Measurements from ENCODE around the gene PLCB1.

PLCB1 gene

GRCh38 chr20:8755340-8756118 is 623.5 kb downstream of the PLCB1 start:
- no peaks in the 10 kb centered on the region for H3K27me3 ChIP-seq
- no peak for TF ChIP-seq CTCF (IDR thresholded peaks at IDR 0.05)
- H3K27ac ChIP-seq = no peak overlapping the region
- no peaks in the 10 kb centered on the region for H3K36me3 ChIP-seq
- no peaks in the 10 kb centered on the region for H3K4me1 ChIP-seq (ENCODE audit: control insufficient read depth in 1 of 2, insufficient read depth in 1 of 2, low read depth in 1 of 2, low read length in 1 of 2)
- H3K4me3 ChIP-seq (ENCODE audit: low read depth in 1 of 2, low read length in 1 of 2) = no peak overlapping the region
- H3K9me3 ChIP-seq = no peaks in the 10 kb centered on the region

- no peak for TF ChIP-seq CTCF (IDR thresholded peaks at IDR 0.05)
- H3K36me3 ChIP-seq = no peaks in the 10 kb centered on the region
- H3K27me3 ChIP-seq = no peaks in the 10 kb centered on the region
- no peak overlapping the region for H3K4me3 ChIP-seq (ENCODE audit: low read depth in 1 of 2, low read length in 1 of 2)
- H3K27ac ChIP-seq = no peak overlapping the region
- no peaks in the 10 kb centered on the region for H3K4me1 ChIP-seq (ENCODE audit: control insufficient read depth in 1 of 2, insufficient read depth in 1 of 2, low read depth in 1 of 2, low read length in 1 of 2)
- H3K9me3 ChIP-seq = no peaks in the 10 kb centered on the region
Observed at GRCh38 chr20:8756410-8756809, 624.3 kb downstream of the PLCB1 start.

- no peaks in the 10 kb centered on the region for H3K9me3 ChIP-seq
Observed at GRCh38 chr20:8757146-8757545, 625.1 kb downstream of the PLCB1 start.

GRCh38 chr20:8764344-8764962 is 632.4 kb downstream of the PLCB1 start:
- no peak for TF ChIP-seq CTCF (IDR thresholded peaks at IDR 0.05)
- Histone ChIP-seq H3K27ac (no peak overlapping the region), H3K9me3 (no peaks in the 10 kb centered on the region), H3K4me1 (ENCODE audit: control insufficient read depth in 1 of 2, insufficient read depth in 1 of 2, low read depth in 1 of 2, low read length in 1 of 2) (no peaks in the 10 kb centered on the region), H3K4me3 (ENCODE audit: low read depth in 1 of 2, low read length in 1 of 2) (no peak overlapping the region), H3K36me3 (no peaks in the 10 kb centered on the region), H3K27me3 (no peaks in the 10 kb centered on the region)

More at GRCh38 chr20:8757146-8757545, 625.1 kb downstream of the PLCB1 start:
- Histone ChIP-seq H3K27ac (no peak overlapping the region), H3K4me3 (ENCODE audit: low read depth in 1 of 2, low read length in 1 of 2) (no peak overlapping the region), H3K27me3 (no peaks in the 10 kb centered on the region), H3K36me3 (no peaks in the 10 kb centered on the region), H3K4me1 (ENCODE audit: control insufficient read depth in 1 of 2, insufficient read depth in 1 of 2, low read depth in 1 of 2, low read length in 1 of 2) (no peaks in the 10 kb centered on the region)
- TF ChIP-seq CTCF (IDR thresholded peaks at IDR 0.05) = no peak

- Histone ChIP-seq H3K9me3 (no peaks in the 10 kb centered on the region), H3K36me3 (no peaks in the 10 kb centered on the region), H3K27me3 (no peaks in the 10 kb centered on the region), H3K27ac (no peak overlapping the region), H3K4me3 (ENCODE audit: low read depth in 1 of 2, low read length in 1 of 2) (no peak overlapping the region), H3K4me1 (ENCODE audit: control insufficient read depth in 1 of 2, insufficient read depth in 1 of 2, low read depth in 1 of 2, low read length in 1 of 2) (no peaks in the 10 kb centered on the region)
- TF ChIP-seq CTCF (IDR thresholded peaks at IDR 0.05) = no peak
Observed at GRCh38 chr20:8766868-8767390, 634.9 kb downstream of the PLCB1 start.

All from neutrophil (primary cell).